GOT3 (cell line): Measurements from ENCODE around the gene THYN1.
"Not testable (repeated sequence)": the region's sequence is repeated elsewhere in the genome, so short reads cannot be mapped to it uniquely, and the experiment has no call there.

ENCODE experiments used
- DNase-seq: peaks from one replicate; lab custom pipeline; 2025; ENCODE audit warnings: mixed read lengths; lab: John Stamatoyannopoulos, UW

Gene THYN1

DNA sequence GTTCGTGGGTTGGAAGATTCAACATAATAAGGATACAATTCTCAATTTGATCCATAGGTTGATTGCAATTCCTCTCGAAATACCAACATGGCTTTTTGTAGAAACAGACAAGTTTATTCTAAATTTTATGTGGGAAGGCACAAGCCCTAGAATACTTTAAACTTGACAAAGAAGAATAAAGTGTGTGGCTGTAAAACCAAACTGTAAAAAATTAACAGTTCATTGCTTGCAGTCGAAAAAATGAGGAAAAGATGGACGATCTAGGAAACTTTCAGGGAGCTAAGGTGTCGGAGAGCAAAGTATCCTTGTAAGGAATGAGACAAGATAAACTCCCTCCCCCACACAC is 22.0 kb upstream of the THYN1 start:
- DNase-seq = no peak

DNA sequence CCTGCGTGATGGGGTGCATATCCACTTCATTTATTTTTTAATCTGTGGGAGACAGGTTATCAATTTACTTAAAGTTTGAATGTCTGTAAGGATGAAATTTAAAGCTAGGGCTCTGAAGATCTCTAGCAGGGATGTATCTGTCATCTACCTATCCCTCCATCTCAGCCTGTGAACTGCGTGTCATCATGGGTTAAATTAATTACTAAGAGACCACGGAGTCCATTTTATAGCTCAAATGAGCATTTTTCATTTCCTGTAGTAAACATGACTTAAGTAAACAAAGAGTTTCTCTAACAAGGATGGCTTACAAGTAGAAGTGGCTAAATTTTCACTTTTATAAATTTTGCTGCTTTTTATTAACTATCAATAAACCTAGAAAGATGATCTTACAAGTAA is 20.2 kb upstream of the THYN1 start:
- DNase-seq = no peak

DNA sequence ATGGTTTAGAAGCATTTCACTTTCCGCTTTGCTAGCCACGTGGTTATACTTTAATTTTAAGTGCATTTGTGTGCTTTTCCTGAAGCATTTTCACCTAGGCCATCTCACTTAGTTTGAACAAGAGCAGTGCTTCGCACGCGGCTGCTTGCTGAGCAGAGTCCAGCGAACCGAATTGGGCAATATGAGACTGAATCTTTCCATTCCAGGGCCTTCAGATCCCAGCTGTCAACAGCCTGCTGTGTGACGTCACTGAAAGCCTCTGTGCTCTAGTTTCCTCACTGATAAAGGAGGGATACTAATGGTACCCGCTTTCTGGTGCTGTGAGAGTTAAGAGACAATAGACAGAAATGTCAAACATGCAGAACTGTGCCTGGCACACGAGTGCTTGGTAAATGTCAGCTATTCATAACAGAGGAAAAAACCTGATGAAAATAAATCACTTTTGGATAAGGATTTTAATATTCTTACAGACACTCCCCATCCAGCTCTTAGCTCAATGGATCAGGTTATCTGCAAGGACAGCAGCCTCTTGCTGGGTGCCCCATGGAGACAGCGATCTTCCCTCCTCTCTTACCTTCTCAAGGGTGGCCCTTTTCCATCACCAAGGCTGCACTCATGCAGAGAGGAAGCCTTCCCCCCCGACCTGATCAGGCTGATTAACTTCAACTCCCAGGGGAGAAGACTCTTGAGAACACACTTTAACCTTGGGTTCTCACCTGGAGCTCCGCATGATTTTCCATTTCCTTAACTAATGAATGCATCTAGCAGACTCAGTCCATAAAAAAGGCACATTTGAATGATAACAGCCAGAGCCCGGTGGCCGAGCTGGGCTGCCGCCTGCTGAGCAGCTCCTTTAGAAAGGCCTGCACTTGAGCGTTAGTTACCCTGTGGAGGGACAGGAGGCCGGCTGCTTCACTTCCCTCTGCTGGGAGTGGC is 19.5 kb upstream of the THYN1 start:
- no peak for DNase-seq

DNA sequence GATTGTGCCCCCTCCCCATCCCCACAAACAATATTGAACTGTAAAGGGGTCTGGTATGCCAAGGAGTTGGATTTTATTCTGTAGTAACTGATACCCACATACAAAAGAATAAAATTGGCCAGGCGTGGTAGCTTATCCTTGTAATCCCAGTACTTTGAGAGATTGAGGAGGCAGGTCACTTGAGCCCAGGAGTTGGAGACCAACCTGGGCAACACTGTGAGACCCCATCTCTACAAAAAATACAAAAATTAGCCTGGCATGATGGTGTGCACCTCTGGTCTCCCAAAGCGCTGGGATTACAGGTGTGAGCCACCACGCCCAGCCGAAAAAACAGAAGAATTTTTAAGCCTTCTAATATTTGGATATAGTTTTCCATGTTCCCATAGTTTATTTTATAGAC is 18.8 kb upstream of the THYN1 start:
- DNase-seq = no peak

DNA sequence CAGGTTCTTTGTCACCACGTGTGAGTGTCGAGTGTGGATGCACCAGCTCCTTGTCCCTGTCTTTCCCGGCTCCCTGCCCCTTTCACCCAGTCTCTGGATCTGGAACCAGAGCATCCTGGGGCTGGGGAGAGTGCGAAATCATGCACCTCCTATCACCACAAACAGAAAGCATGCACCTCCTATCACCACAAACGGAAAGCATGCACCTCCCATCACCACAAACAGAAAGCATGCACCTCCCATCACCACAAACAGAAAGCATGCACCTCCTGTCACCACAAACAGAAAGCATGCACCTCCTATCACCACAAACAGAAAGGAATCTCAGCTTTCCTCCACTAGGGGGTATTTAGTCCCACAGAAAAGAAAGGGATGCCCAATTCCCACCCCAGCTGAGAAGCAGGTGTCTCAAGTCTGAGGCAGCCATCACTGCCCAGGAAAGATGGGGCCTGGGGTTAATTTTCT is 17.1 kb upstream of the THYN1 start:
- DNase-seq = no peak

DNA sequence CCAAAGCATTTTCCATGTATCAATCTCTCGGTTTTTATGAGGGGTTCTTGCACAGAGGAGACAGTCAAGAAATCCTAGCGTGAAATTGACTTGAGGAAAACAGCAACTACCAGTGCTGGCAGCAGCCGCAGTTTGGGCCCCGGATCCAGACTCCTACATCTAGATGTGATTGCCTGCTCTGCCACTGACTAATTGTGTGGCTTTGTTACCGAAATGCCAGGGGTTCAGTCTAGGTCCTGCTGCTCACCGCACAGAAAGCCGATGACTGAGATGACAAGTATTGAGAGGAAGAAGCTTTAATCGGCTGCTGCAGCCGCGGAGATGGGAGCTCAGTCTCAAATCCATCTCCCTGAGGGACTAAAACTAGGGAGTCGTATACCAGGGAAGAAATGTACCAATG is 14.8 kb upstream of the THYN1 start:
- DNase-seq = no peak

DNA sequence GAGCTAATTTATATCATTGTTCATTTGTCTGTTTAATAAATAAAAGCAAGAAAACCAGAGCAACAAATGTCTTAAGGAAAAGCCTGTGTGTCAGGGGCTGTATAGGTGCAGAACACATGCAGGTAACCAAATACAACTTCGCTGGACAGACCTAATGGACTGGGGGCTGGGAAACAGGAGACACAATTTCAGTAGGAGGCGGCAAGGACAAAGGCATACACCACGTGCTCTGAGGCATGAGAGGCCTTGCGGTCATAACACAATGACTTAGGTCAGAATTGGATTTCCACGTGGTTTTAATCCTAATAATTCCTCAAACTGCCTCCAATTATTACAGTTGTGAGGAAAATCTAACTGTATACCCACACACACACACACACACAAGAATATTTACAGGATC is 14.3 kb upstream of the THYN1 start:
- no peak for DNase-seq

DNA sequence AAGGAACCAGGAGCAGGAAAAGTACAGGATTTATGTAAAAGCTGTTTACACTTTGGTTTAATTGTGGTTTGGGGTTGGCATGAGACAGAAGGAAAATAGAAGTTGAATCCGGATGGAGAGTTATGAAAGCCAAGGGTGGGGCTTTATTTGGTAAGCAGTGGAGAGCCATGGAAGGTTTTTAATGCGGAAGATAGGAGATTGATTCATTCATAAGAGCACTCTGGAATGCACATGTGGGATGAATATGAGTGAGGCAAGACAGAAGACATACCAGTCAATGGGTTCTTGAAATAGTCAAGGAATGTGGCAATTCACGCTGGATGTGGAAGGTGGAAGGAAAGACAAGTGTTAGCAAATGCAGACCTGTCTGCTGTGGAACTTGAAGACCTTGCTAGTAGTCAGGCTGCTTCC is 13.7 kb upstream of the THYN1 start:
- DNase-seq = no peak

DNA sequence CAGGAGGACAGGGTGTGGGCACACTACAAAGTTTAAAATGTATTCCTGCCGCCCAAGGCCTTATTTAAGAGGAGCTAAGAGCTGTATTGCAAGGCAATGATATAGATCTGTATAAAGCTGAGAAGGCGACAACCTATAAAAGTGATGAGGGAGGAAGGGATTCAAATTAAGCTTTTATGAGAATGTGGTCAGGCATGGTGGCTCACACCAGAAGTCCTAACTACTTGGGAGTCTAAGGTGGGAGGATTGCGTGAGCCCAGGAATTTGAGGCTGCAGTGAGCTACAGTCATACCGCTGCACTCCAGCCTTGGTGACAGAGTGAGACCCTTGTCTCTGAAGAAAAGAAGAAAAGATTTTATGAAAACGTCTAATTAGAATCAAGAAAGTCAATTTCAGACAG is 13.3 kb upstream of the THYN1 start:
- no peak for DNase-seq

DNA sequence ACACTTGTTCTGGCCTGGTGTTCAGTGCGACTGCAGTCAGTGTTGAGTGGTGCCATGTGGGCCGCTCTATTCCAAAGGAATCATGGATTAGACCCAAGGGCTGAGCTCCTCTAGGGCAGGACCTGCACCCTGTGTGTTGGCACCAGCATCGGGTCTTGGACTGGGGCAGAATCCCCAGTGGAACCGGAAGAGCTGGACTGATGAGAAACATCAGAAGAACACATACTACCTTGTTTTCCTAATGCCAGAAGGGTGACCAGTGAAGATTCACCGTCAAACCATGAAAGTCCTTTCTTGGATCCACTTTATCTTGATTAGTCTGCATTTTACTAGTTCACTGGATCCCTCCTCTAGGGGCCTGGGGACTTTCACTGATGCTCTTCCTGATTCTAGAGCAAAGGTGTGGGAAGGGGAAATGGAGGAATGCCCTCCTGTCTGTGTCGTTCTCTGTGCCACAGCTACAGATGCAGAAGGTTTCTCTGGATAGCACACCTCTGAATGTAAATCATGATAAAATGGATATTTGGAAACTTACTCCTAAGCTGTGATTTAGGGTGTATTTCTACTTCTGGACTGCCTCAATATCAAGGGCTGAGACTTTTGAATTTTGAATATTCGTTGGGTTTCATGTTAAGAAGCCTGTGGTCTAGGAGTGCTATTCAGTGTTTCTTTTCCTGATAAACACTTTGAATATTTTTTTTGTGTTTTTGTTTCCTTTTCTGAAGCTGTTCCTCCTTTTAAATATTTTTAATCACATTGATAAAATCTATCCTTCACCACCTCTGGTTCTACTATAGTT is 12.0 kb upstream of the THYN1 start:
- DNase-seq = no peak

DNA sequence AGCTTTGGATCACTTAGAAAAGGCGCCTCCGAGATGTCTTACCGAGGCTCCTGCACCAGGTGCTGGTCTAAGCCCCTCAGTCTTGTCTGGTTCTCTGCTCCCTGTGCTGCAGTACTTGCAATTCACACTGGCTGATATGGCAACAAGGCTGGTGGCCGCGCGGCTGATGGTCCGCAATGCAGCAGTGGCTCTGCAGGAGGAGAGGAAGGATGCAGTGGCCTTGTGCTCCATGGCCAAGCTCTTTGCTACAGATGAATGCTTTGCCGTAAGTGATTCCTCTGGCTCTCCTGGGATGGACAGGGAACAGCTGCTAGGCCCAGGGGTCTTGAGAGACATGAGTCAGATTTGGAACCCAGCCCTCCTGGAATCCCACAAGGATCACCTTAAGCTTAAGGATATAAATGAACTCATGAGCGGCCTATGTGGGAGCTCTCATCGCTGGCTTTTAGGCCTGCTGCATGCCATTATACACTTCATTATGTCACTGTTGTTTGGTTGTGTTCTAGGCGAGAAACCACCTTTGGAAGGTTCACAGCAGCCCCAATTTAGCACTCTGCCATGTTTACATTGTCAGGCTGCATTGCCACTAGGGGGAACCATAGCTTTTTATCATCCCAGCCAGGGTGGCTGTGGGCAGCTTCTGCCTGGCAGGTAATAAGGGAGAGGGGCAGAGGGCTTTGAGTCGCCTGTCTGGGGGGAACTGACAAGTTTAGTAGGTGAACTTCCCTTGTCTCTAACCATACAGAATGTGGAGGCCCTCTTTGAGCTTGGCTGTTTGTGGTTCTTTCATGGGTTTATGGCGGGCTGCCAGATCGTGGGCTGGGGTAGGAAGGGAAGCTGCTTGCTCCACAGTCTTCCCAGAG is 8.7 kb upstream of the THYN1 start:
- DNase-seq = no peak

DNA sequence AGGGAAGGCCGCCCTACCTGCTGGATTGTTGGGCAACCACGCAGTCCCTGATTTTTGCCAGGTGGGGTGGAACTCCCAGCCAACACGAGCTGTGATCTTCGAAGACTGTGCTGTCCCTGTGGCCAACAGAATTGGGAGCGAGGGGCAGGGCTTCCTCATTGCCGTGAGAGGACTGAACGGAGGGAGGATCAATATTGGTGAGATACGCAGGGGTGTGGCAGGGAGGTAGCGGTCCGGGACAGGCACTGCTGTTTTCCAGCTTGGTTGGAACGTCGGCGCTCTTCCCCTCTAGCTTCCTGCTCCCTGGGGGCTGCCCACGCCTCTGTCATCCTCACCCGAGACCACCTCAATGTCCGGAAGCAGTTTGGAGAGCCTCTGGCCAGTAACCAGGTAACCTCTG is 7.8 kb upstream of the THYN1 start:
- no peak for DNase-seq

DNA sequence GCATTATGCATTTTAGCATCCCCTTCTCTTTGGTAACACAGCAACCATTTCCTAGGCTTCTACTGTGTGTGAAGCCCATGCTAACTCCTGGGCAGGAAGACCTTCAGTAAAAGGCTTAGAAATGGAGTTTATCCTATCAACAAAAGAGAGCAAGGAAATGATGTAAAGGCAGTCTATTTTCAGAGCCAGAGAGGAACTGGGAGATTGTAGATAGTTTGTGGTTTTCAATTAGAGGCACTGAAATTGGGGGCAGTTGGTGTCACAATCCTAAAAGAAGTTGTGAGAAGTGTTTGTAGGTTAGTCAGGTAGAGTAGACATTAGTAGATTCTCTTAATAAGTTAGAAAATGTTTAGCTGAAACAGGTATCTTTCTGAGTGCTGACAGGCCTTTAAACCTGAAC is 7.4 kb upstream of the THYN1 start:
- no peak for DNase-seq

DNA sequence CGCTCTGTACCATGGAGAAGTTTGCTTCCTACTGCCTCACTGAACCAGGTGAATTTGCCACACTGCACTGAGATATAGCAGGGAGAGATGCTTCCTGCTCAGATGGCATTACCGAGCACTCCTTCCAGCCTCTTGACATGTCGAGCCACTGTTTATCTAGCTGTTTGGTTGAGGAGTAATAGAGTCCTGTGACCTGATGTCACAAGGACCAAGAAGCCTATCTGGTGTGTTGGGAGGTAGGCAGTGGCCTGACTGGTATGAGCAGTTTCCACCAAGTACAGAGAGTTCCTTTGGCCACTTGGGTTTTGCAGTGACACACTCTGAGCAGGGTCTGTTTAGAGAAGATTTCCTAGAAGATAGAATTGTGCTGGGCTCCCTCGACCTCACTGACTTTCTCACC is 5.4 kb upstream of the THYN1 start:
- no peak for DNase-seq

DNA sequence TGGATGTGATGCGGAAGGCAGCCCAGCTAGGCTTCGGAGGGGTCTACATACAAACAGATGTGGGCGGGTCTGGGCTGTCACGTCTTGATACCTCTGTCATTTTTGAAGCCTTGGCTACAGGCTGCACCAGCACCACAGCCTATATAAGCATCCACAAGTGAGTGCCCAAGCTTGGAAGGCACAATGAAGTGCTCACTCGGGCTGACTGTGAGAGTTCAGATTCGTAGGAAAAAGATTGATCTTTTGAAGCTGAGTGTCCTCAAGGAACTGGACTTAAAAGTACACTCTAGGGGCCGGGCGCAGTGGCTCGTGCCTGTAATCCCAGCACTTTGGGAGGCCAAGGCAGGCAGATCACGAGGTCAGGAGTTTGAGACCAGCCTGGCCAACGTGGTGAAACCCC is 3.9 kb upstream of the THYN1 start:
- no peak for DNase-seq

DNA sequence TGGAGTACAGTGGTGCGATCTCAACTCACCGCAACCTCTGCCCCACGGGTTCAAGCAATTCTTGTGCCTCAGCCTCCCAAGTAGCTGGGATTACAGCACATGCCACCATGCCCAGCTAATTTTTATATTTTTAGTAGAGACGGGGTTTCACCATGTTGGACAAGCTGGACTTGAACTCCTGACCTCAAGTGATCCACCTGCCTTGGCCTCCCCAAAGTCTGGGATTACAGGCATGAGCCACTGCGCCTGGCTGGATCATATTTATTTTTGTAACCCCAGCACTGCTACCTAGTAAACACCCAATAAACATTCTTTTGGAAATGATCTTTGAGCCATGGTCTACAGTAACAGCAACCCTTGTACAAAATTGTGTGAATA is 2.0 kb upstream of the THYN1 start:
- not testable (repeated sequence) for DNase-seq

DNA sequence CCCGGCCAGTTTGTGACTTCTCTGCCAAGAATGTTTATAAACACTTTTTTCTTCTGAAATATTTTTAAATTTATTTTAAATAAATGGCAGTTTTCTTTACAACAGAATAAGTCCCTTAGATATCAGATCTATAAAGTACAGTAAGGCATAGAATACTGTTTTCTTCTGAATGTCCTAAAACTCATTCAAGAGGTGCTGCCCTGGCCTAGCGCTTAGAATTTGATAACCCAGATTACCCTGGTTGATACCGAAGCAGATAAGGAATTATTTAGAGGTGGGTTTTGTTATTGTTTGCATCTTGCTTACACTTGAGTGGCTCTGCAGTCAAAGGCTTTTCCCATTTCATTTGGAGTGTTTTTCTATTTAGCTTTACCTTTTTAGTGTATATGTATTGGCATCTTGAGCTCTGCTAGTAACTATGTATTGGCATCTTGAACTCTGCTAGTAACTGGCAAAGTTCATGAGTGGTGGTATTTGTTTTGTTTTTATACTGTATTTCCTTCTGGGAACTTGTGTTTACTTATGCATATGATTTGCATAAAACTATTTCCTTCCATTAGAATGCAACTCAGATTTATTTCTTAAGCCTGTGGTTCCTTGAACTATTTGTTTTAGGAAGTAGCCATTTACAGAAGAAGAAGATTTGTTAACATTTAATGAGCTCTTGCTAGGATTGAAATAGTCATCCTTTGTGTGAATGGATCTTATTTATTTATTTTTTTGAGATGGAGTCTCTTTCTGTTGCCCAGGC is 1.5 kb upstream of the THYN1 start:
- DNase-seq = no peak

DNA sequence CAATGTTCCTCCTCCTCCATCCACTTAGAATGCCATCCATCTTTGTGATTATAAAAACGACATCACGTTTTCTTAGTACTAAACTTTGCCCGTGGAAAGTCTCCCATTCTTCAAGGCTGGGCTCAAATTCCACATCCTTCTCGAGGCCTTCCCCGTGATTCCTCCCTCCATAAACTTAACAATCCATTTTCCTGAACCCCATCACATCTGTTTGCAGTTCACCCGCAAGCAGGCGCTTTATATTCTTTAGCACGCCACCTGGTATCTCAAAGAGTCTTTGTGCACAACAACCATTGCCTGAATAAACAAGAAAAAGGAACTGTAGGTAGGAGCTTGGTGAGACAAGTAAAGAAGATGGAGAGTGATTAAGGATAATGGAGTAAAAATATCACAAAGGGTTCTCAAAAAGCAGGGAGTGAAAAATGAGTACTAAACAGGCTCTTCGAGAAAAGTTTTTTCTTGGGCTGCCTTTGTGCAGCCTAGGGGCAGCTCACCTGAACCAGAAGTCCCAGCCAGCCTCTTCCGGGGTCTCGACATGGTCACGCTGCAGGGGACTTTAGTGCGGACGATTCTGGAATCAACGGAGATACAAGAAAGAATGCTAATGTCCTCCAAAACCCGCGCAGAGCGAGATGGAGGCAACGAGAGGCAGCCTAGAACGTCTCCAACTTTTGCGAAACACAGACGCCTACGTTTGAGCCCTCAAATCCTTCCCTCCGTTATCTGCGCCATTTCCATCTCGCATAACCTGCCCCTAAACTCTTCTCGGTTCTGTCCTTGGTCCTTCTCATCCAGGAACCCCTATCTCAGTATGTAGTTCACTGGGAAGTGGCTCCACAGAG is 585 bp downstream of the THYN1 start:
- no peak for DNase-seq

DNA sequence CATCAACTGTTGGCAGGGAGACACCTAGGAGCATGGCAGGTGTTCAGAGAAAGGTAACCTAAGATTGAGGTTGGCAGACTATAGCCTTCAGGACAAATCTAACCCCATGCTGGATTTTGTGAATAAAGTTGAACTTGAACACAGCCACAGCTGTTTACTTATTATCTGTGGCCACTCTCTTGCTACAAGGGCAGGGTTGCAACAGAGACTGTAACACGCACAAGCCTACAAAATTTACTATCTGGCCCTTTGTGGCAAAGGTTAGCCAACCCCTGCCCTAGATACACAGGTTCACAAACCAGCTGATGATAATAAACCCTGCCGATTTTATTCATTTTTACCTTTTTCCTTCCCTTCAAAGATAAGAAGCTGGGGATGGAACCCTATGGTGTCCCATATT is 2.5 kb downstream of the THYN1 start:
- DNase-seq = no peak

DNA sequence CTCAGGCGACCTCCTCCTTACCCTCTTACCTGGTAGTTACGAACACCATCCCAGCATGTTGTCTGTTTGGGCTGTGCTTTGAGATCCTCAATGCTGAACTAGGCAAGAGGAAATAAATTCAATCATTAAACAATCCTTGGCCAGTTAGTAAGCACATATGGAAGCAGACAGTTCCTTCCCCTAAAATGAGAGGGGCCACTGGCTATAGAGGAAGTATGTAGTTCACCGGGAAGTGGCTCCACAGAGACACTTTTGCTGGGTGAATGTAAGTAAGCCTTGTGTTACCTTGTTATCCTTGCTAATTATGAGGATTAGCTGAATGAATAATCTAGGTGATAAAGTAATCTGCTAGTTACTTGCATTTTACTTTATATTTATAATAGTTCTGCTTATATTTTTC is 2.9 kb downstream of the THYN1 start:
- no peak for DNase-seq
